Fibroblast of pulmonary artery (primary cell): ENCODE measurements around the gene TINAGL1.

Experiments used
- DNase-seq: peaks from one replicate; pipeline ENCODE4 v3.0.0-alpha.2; 2010; ENCODE audit warnings: low read depth
- H3K4me3 ChIP-seq: replicated peaks from 2 replicates; pipeline ENCODE4 v1.5.1; 2011; ENCODE audit warnings: low read depth, mild to moderate bottlenecking, control low read depth, low read length, moderate library complexity
- CTCF ChIP-seq: IDR thresholded peaks from 2 replicates; pipeline ENCODE4 v1.5.1; 2011; ENCODE audit warnings: mild to moderate bottlenecking, control low read depth, low read length, inconsistent platforms; ENCODE audit errors: missing control alignments

Gene TINAGL1

GRCh38 chr1:31567956-31568570 lies 8.3 kb upstream of the TINAGL1 start:
- TF ChIP-seq CTCF, result no peak
- no peak overlapping the region for H3K4me3 ChIP-seq
- no peak for DNase-seq

GRCh38 chr1:31568895-31569595 lies 7.3 kb upstream of the TINAGL1 start:
- no peak overlapping the region for H3K4me3 ChIP-seq
- no peak for DNase-seq
- no peak for TF ChIP-seq CTCF

GRCh38 chr1:31569596-31570173 lies 6.6 kb upstream of the TINAGL1 start:
- DNase-seq, result no peak
- no peak for TF ChIP-seq CTCF

GRCh38 chr1:31570228-31570627 lies 6.1 kb upstream of the TINAGL1 start:
- DNase-seq, result no peak
- TF ChIP-seq CTCF, result no peak
- H3K4me3 ChIP-seq, result no peak overlapping the region

More at GRCh38 chr1:31569596-31570173, 6.6 kb upstream of the TINAGL1 start:
- H3K4me3 ChIP-seq, result no peak overlapping the region

GRCh38 chr1:31570906-31571305 lies 5.4 kb upstream of the TINAGL1 start:
- TF ChIP-seq CTCF, result no peak
- H3K4me3 ChIP-seq, result no peak overlapping the region
- DNase-seq, result no peak

- no peak for TF ChIP-seq CTCF
- no peak overlapping the region for H3K4me3 ChIP-seq
- DNase-seq, result no peak
These were observed 4.7 kb upstream of the TINAGL1 start for GRCh38 chr1:31571340-31572295.
